H1 (cell line): Measurements from ENCODE around the gene PITX1. TPM values are rescaled to one million over a fixed set of nuclear protein-coding genes. Genes with fewer than 3 reads are reported as not detected.

Source experiments
- CTCF ChIA-PET: fragments of 300-600 bp; sonication (Branson Sonifier 250); formaldehyde crosslinking; loops from one replicate; lab custom pipeline; 2021; ENCODE audit not compliant: partially characterized antibody; lab: Charles Lee
- POLR2A ChIA-PET: fragments of 300-600 bp; sonication (Branson Sonifier 250); formaldehyde crosslinking; loops from one replicate; lab custom pipeline; 2021; ENCODE audit warnings: inconsistent platforms; ENCODE audit not compliant: partially characterized antibody; lab: Charles Lee
- DNase-seq, 2 experiments: peaks; one replicate each; pipeline versions ENCODE4 v3.0.0 to v3.0.0-alpha.2; 2010 to 2022; ENCODE audit warnings: low spot score in 2 of 2, low read depth in 1 of 2, mixed read lengths in 1 of 2
- FAIRE-seq: peaks from 2 replicates; lab custom pipeline; 2011; peaks lifted over from hg19 to GRCh38; lab: Jason Lieb, UNC
- H2AFZ ChIP-seq: 2 replicates; pipeline ENCODE4 v1.8.1; 2012; ENCODE audit warnings: low read length, inconsistent platforms
- H2AK5ac ChIP-seq: 2 replicates; pipeline ENCODE4 v1.6.1; 2013; ENCODE audit warnings: low read depth, low read length
- H2BK120ac ChIP-seq: replicated peaks from 2 replicates; pipeline ENCODE3; 2013; ENCODE audit warnings: low read depth, low read length, inconsistent platforms
- H2BK12ac ChIP-seq: 2 replicates; pipeline ENCODE4 v1.6.1; 2013; ENCODE audit warnings: low read depth, low read length
- H2BK15ac ChIP-seq: 2 replicates; pipeline ENCODE4 v1.6.1; 2013; ENCODE audit warnings: low read length
- H2BK20ac ChIP-seq: 2 replicates; pipeline ENCODE4 v1.6.1; 2013; ENCODE audit warnings: low read length
- H2BK5ac ChIP-seq: 2 replicates; pipeline ENCODE4 v1.6.1; 2013; ENCODE audit warnings: low read depth, low read length
- H3K14ac ChIP-seq: 2 replicates; pipeline ENCODE4 v1.6.1; 2013; ENCODE audit warnings: inconsistent platforms; ENCODE audit not compliant: insufficient read length
- H3K18ac ChIP-seq: 2 replicates; pipeline ENCODE4 v1.6.1; 2013; ENCODE audit warnings: low read length; ENCODE audit errors: extremely low read depth
- H3K23ac ChIP-seq: 2 replicates; pipeline ENCODE4 v1.6.1; 2013; ENCODE audit warnings: inconsistent platforms; ENCODE audit not compliant: insufficient read length
- H3K23me2 ChIP-seq: 2 replicates; pipeline ENCODE4 v1.6.1; 2013; ENCODE audit warnings: low read depth, low read length
- H3K27ac ChIP-seq: 2 replicates; pipeline ENCODE4 v1.6.1; 2011; ENCODE audit warnings: low read depth, low read length, inconsistent platforms
- H3K27me3 ChIP-seq, 4 experiments: replicated peaks in 1 of 4; 1 replicate in 1 of 4; 2 replicates in 3 of 4; pipeline versions ENCODE4 v1.6.1 to v1.8.1; 2011 to 2013; ENCODE audit warnings: low read length in 3 of 4, mild to moderate bottlenecking in 3 of 4, inconsistent platforms in 2 of 4, mixed read lengths in 2 of 4, moderate library complexity in 1 of 4; ENCODE audit not compliant: control insufficient read depth in 3 of 4, insufficient read depth in 3 of 4; ENCODE audit errors: extremely low read depth in 1 of 4
- H3K36me3 ChIP-seq, 4 experiments: 2 replicates each; pipeline versions ENCODE4 v1.6.1 to v1.8.1; 2011 to 2013; ENCODE audit warnings: mild to moderate bottlenecking in 4 of 4, low read length in 3 of 4, moderate library complexity in 2 of 4, control low read depth in 1 of 4, inconsistent platforms in 1 of 4; ENCODE audit not compliant: insufficient read depth in 4 of 4, control insufficient read depth in 2 of 4
- H3K4ac ChIP-seq: replicated peaks from 2 replicates; pipeline ENCODE3; 2013; ENCODE audit warnings: low read length, low read depth, mixed read lengths, inconsistent platforms; ENCODE audit not compliant: insufficient read length
- H3K4me1 ChIP-seq, 4 experiments: replicated peaks in 1 of 4; 1 replicate in 1 of 4; 2 replicates in 3 of 4; pipeline versions ENCODE4 v1.6.1 to v1.8.1; 2011 to 2013; ENCODE audit warnings: low read length in 3 of 4, inconsistent platforms in 2 of 4, mixed read lengths in 1 of 4; ENCODE audit not compliant: insufficient read depth in 4 of 4, control insufficient read depth in 3 of 4
- H3K4me2 ChIP-seq, 2 experiments: 2 replicates each; pipeline versions ENCODE4 v1.6.1 to v1.8.1; 2011 to 2013; ENCODE audit warnings: low read depth in 2 of 2, low read length in 2 of 2, control low read depth in 1 of 2, inconsistent platforms in 1 of 2, mild to moderate bottlenecking in 1 of 2; ENCODE audit not compliant: insufficient read depth in 1 of 2
- H3K4me3 ChIP-seq, 4 experiments: fragments of 200-600, 300-600 bp in 1 of 4; sonication (generic), shearing (Covaris generic), sonication (Bioruptor Twin) in 1 of 4; 2 replicates each; pipeline versions ENCODE4 v1.5.1 to v1.8.1; 2011 to 2016; ENCODE audit warnings: low read length in 4 of 4, low read depth in 3 of 4, control low read depth in 2 of 4, inconsistent platforms in 2 of 4, mild to moderate bottlenecking in 2 of 4, mixed read lengths in 1 of 4, moderate library complexity in 1 of 4; ENCODE audit not compliant: insufficient read depth in 2 of 4; ENCODE audit errors: extremely low read depth in 1 of 4
- H3K56ac ChIP-seq: replicated peaks from 2 replicates; pipeline ENCODE3; 2013; ENCODE audit warnings: low read depth, mild to moderate bottlenecking, mixed read lengths, low read length, inconsistent platforms; ENCODE audit not compliant: insufficient read length
- H3K79me1 ChIP-seq: 2 replicates; pipeline ENCODE4 v1.6.1; 2013; ENCODE audit warnings: low read depth, low read length, control low read depth
- H3K79me2 ChIP-seq, 2 experiments: 2 replicates each; pipeline versions ENCODE4 v1.6.1 to v1.8.1; 2012 to 2013; ENCODE audit warnings: low read length in 2 of 2, mild to moderate bottlenecking in 2 of 2, inconsistent platforms in 1 of 2; ENCODE audit not compliant: insufficient read depth in 2 of 2, control insufficient read depth in 1 of 2
- H3K9ac ChIP-seq, 4 experiments: replicated peaks in 1 of 4; 1 replicate in 1 of 4; 2 replicates in 3 of 4; pipeline versions ENCODE4 v1.6.1 to v1.8.1; 2011 to 2013; ENCODE audit warnings: low read depth in 3 of 4, low read length in 3 of 4, control low read depth in 2 of 4, mild to moderate bottlenecking in 2 of 4, moderate library complexity in 2 of 4, inconsistent platforms in 1 of 4; ENCODE audit errors: extremely low read depth in 1 of 4
- H3K9me3 ChIP-seq, 2 experiments: 2 replicates each; pipeline versions ENCODE4 v1.6.1 to v1.8.1; 2012 to 2013; ENCODE audit warnings: mild to moderate bottlenecking in 2 of 2, moderate library complexity in 2 of 2, control low read depth in 1 of 2, inconsistent platforms in 1 of 2, low read depth in 1 of 2, low read length in 1 of 2, mixed read lengths in 1 of 2; ENCODE audit not compliant: insufficient read depth in 2 of 2
- H4K20me1 ChIP-seq, 2 experiments: replicated peaks in 1 of 2; 2 replicates each; pipeline versions ENCODE3 to v1.8.1; 2011 to 2013; ENCODE audit warnings: inconsistent platforms in 2 of 2, low read length in 2 of 2, mild to moderate bottlenecking in 1 of 2; ENCODE audit not compliant: insufficient read depth in 2 of 2, control insufficient read depth in 1 of 2
- H4K5ac ChIP-seq: 2 replicates; pipeline ENCODE4 v1.6.1; 2013; ENCODE audit warnings: low read length, low read depth, mixed read lengths, inconsistent platforms; ENCODE audit not compliant: insufficient read length
- H4K8ac ChIP-seq: 2 replicates; pipeline ENCODE4 v1.8.0; 2013; ENCODE audit warnings: mild to moderate bottlenecking, moderate library complexity, low read length, inconsistent platforms; ENCODE audit not compliant: insufficient read depth; ENCODE audit errors: extremely low read depth
- H4K91ac ChIP-seq: replicated peaks from 2 replicates; pipeline ENCODE3; 2013; ENCODE audit warnings: low read length, mixed read lengths, inconsistent platforms; ENCODE audit not compliant: insufficient read length
- ATF2 ChIP-seq: IDR thresholded peaks from 2 replicates; pipeline ENCODE4 v1.6.1; 2012; ENCODE audit warnings: low read length, inconsistent platforms
- CBX8 ChIP-seq: fragments of 300-800, 300-1000 bp; sonication (generic); IDR thresholded peaks from 2 replicates; pipeline ENCODE4 v1.7.1; 2016; ENCODE audit warnings: low read depth, low read length, borderline replicate concordance
- CHD1 ChIP-seq: IDR thresholded peaks from 2 replicates; pipeline ENCODE4 v1.6.1; 2012; ENCODE audit warnings: low read depth, low read length, improper control_type of control experiment
- CTBP2 ChIP-seq: IDR thresholded peaks from 2 replicates; pipeline ENCODE4 v1.7.0; 2011; ENCODE audit warnings: borderline replicate concordance, mild to moderate bottlenecking, moderate library complexity, mixed read lengths, low read length; ENCODE audit not compliant: insufficient read depth, insufficient read length
- EZH2 ChIP-seq: fragments of 200-600 bp; sonication (generic); IDR thresholded peaks from 2 replicates; pipeline ENCODE4 v1.7.1; 2012; ENCODE audit warnings: low read depth, mild to moderate bottlenecking, moderate library complexity, low read length, inconsistent platforms; ENCODE audit not compliant: severe bottlenecking
- KDM4A ChIP-seq: IDR thresholded peaks from one replicate; pipeline ENCODE4 v1.7.1; 2012; ENCODE audit warnings: low read depth, mild to moderate bottlenecking, moderate library complexity, low read length, inconsistent platforms; ENCODE audit not compliant: severe bottlenecking
- SUZ12 ChIP-seq: fragments of 200-600 bp; sonication (generic); IDR thresholded peaks from 2 replicates; pipeline ENCODE4 v1.6.1; 2012; ENCODE audit warnings: mild to moderate bottlenecking, inconsistent platforms, low read length, moderate library complexity, mixed read lengths
- TBP ChIP-seq: IDR thresholded peaks from 2 replicates; pipeline ENCODE4 v1.6.1; 2011; ENCODE audit warnings: low read depth, low read length, improper control_type of control experiment
- WGBS, 2 experiments: shearing (Covaris generic) in 1 of 2; methylation state at CpG; one replicate each; pipeline versions ENCODE4 v1.1.6 to v1.1.7; 2013 to 2015; ENCODE audit warnings: low lambda C conversion rate in 2 of 2, mixed read lengths in 2 of 2, inconsistent platforms in 1 of 2, low coverage in 1 of 2, missing lambda C conversion rate in 1 of 2; ENCODE audit not compliant: insufficient replicate concordance in 2 of 2, insufficient coverage in 1 of 2, insufficient read length in 1 of 2; ENCODE audit errors: extremely low coverage in 1 of 2, missing lambda C conversion rate in 1 of 2; 5-methylcytosine and 5-hydroxymethylcytosine counted together
- polyA plus RNA-seq, 7 experiments: library from polyadenylated mRNA; depleted of rRNA in 3 of 7; stranded (reverse) in 5 of 7; unstranded in 2 of 7; fragments of >200 nt in 5 of 7; fragments of 200-250 nt in 2 of 7; gene quantifications; 1 replicate in 5 of 7; 2 replicates in 1 of 7; 4 replicates in 1 of 7; pipeline versions ENCODE4 v1.2.1 to v1.2.3, GENCODE V29; 2011 to 2013; ENCODE audit warnings: missing spikeins in 2 of 7, mixed read lengths in 2 of 7
- total RNA-seq: library from RNA; stranded (reverse); fragmentation: NEBNext Ultra II Directional; extraction: Animal tissue kit (Norgen Biotek cat#: 25700); gene quantifications from 2 replicates; pipeline ENCODE4 v1.2.1, GENCODE V29; 2021

The PITX1 gene
- total and polyA plus RNA-seq, 2 of the 8 experiments (the other 6 are each of a cell fraction or from before 2014, with no cell fraction given): 0.03 TPM; not detected in 1

DNA sequence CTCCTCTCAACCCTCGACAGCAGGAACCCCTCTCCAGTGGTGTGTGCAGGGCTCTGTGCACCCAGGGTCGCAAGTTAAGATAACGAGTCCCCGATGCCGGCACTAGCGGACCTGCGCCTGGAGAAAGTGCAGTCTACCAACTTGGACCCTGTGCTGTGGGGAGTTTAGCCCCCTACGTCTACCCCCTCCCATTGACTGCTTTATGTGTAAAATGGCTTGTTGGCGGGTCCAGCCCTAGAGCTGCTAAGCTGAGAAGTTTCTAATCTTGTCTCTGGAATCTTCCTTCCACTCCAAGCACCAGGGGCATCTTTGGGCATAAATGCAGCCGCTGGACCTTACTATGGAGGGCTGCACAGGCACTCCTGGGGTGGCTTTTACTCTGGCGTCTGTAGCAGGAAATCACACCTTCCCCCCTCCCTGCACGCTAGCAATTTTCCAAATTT lies 7.1 kb upstream of the PITX1 start:
- CTCF ChIA-PET: interaction anchor here (1.1 to 2.4 kb wide), 3 partner anchors 11 to 150 kb away, joined by 3 to 7 read pairs (median 7); no protein-coding TSS in a partner anchor
- H2BK20ac ChIP-seq: no peak overlapping the region
- H3K36me3 ChIP-seq: 0 out of 8 replicates have a peak, but pooled peaks cover 0 to 3% (median 0%) of the 10 kb centered on the region in 4 experiments
- H3K4me3 ChIP-seq: peak overlapping the region; percentile 0 to 58 (median 34); a peak in 7 of 8 replicates
- peak overlapping the region; percentile 17; the same call in 1 of the 2 replicates for H2AFZ ChIP-seq
- peak overlapping the region; percentile 86; the same call in 1 of the 2 replicates for H3K18ac ChIP-seq
- H3K4me1 ChIP-seq: peaks cover 3 to 24% (median 14%) of the 10 kb centered on the region in 4 experiments; a peak in 6 of 7 replicates
- H3K9ac ChIP-seq: no peak overlapping the region
- H3K9me3 ChIP-seq: no peaks in the 10 kb centered on the region
- no peaks in the 10 kb centered on the region for H3K79me2 ChIP-seq
- no peak overlapping the region for H4K91ac ChIP-seq
- H2BK5ac ChIP-seq: no peak overlapping the region
- peaks cover 24 to 33% of the 10 kb centered on the region in 2 experiments for H4K20me1 ChIP-seq
- FAIRE-seq (no peak), DNase-seq (no peak)
- H3K4ac ChIP-seq: no peak overlapping the region
- no peak overlapping the region for H3K14ac ChIP-seq
- no peak overlapping the region for H3K23ac ChIP-seq
- H2BK15ac ChIP-seq: no peak overlapping the region
- WGBS, 2 experiments: 9% methylated on average over 12 of the region's 12 CpGs; no CpG with 5 or more reads in 1 of the 2 experiments
- no peak overlapping the region for H3K56ac ChIP-seq
- no peak overlapping the region for H2BK120ac ChIP-seq
- no peak overlapping the region for H4K5ac ChIP-seq
- peaks cover 86 to 100% (median 96%) of the 10 kb centered on the region in 4 experiments for H3K27me3 ChIP-seq
- 0 out of 2 replicates have a peak, but pooled peaks cover under 1% of the 10 kb centered on the region for H3K79me1 ChIP-seq
- H3K23me2 ChIP-seq: peaks cover 12% of the 10 kb centered on the region; the same call in 1 of the 2 replicates
- H3K4me2 ChIP-seq: peak overlapping the region; percentile 63 to 77
- H2AK5ac ChIP-seq: no peak overlapping the region
- POLR2A ChIA-PET: interaction anchor here (2.3 to 4.0 kb wide), 2 partner anchors 11 to 14 kb away, joined by 11 to 20 read pairs; no protein-coding TSS in a partner anchor
- peak overlapping the region; percentile 63 for H4K8ac ChIP-seq
- 0 out of 2 replicates have a peak overlapping the region, but pooled peaks have one; percentile 95 for H2BK12ac ChIP-seq
- TF ChIP-seq KDM4A: no peak
- TF ChIP-seq CTBP2: peak; percentile 8
- TF ChIP-seq CHD1: no peak
- TF ChIP-seq EZH2: peak; percentile 95
- TF ChIP-seq CBX8: peak; percentile 27; the same call in 1 of the 2 replicates
- TF ChIP-seq ATF2: no peak
- no peak for TF ChIP-seq TBP
- peak; percentile 99; the same call in 1 of the 2 replicates for TF ChIP-seq SUZ12
- TF ChIP-seq, all 59 proteins: peak for 4
- H3K27ac ChIP-seq: no peak overlapping the region
